D721Med (cell line): Measurements from ENCODE around the gene RPS13.
"Not testable (repeated sequence)": the region's sequence is repeated elsewhere in the genome, so short reads cannot be mapped to it uniquely, and the experiment has no call there.

ENCODE experiments used
- DNase-seq: peaks from one replicate; pipeline ENCODE4 v3.0.0; 2011; ENCODE audit warnings: low spot score; ENCODE audit not compliant: insufficient read length
- FAIRE-seq: peaks from 2 replicates; lab custom pipeline; 2011; peaks lifted over from hg19 to GRCh38; lab: Jason Lieb, UNC
- CTCF ChIP-seq: IDR thresholded peaks from 2 replicates; pipeline ENCODE4 v1.5.1; 2012; ENCODE audit warnings: mild to moderate bottlenecking, control low read depth; ENCODE audit not compliant: insufficient read depth; ENCODE audit errors: missing control alignments

RPS13 gene

GRCh38 chr11:17067417-17067816 is 10.1 kb downstream of the RPS13 start:
- no peak for FAIRE-seq
- no peak for DNase-seq
- no peak for TF ChIP-seq CTCF

GRCh38 chr11:17066691-17067090 is 10.8 kb downstream of the RPS13 start:
- DNase-seq (no peak), FAIRE-seq (no peak)
- TF ChIP-seq CTCF: no peak

- FAIRE-seq (no peak), DNase-seq (no peak)
- peak; percentile 73 for TF ChIP-seq CTCF
These were observed 14.1 kb downstream of the RPS13 start for GRCh38 chr11:17063171-17064002.

- DNase-seq, FAIRE-seq: not testable (repeated sequence)
These were observed 26.3 kb downstream of the RPS13 start for GRCh38 chr11:17051146-17051545.

GRCh38 chr11:17048491-17048890 is 29.0 kb downstream of the RPS13 start:
- not testable (repeated sequence) for FAIRE-seq, DNase-seq

GRCh38 chr11:17046690-17047089 is 30.8 kb downstream of the RPS13 start:
- no peak for TF ChIP-seq CTCF
- FAIRE-seq: no peak
- DNase-seq: no peak

GRCh38 chr11:17036666-17037658 is 40.5 kb downstream of the RPS13 start:
- DNase-seq: no peak
- TF ChIP-seq CTCF: no peak
- FAIRE-seq: no peak

GRCh38 chr11:17034027-17034426 is 43.4 kb downstream of the RPS13 start:
- FAIRE-seq: not testable (repeated sequence)

More at GRCh38 chr11:17034027-17034426, 43.4 kb downstream of the RPS13 start:
- not testable (repeated sequence) for DNase-seq
